Activated naive CD8-positive, alpha-beta T cell treated with anti-CD3 and anti-CD28 coated beads, Interleukin-2, amount 50 U/mL, for 24 hours (primary cell): ENCODE measurements around the gene KMT2E.
"Not testable (repeated sequence)": the region's sequence is repeated elsewhere in the genome, so short reads cannot be mapped to it uniquely, and the experiment has no call there.

Experiments
- ATAC-seq: fragments of 150-1000 bp; cut with Tn5 transposase; one replicate; pipeline ENCODE4 v1.10.0; 2021
- DNase-seq: peaks from one replicate; pipeline ENCODE4 v3.0.0; 2021
- H3K27ac Mint-ChIP-seq: one replicate; pipeline ENCODE4 v1.8.0; 2021; ENCODE audit warnings: mild to moderate bottlenecking, mixed read lengths
- H3K27me3 Mint-ChIP-seq: one replicate; pipeline ENCODE4 v1.8.0; 2021; ENCODE audit warnings: mixed read lengths
- H3K36me3 Mint-ChIP-seq: one replicate; pipeline ENCODE4 v1.8.0; 2021; ENCODE audit warnings: low read depth, mixed read lengths
- H3K4me1 Mint-ChIP-seq: one replicate; pipeline ENCODE4 v1.8.0; 2021; ENCODE audit warnings: mixed read lengths
- H3K4me3 Mint-ChIP-seq: one replicate; pipeline ENCODE4 v1.8.0; 2021; ENCODE audit warnings: mild to moderate bottlenecking, moderate library complexity, mixed read lengths
- H3K9me3 Mint-ChIP-seq: one replicate; pipeline ENCODE4 v1.8.0; 2021; ENCODE audit warnings: mixed read lengths

Gene KMT2E, protein sequence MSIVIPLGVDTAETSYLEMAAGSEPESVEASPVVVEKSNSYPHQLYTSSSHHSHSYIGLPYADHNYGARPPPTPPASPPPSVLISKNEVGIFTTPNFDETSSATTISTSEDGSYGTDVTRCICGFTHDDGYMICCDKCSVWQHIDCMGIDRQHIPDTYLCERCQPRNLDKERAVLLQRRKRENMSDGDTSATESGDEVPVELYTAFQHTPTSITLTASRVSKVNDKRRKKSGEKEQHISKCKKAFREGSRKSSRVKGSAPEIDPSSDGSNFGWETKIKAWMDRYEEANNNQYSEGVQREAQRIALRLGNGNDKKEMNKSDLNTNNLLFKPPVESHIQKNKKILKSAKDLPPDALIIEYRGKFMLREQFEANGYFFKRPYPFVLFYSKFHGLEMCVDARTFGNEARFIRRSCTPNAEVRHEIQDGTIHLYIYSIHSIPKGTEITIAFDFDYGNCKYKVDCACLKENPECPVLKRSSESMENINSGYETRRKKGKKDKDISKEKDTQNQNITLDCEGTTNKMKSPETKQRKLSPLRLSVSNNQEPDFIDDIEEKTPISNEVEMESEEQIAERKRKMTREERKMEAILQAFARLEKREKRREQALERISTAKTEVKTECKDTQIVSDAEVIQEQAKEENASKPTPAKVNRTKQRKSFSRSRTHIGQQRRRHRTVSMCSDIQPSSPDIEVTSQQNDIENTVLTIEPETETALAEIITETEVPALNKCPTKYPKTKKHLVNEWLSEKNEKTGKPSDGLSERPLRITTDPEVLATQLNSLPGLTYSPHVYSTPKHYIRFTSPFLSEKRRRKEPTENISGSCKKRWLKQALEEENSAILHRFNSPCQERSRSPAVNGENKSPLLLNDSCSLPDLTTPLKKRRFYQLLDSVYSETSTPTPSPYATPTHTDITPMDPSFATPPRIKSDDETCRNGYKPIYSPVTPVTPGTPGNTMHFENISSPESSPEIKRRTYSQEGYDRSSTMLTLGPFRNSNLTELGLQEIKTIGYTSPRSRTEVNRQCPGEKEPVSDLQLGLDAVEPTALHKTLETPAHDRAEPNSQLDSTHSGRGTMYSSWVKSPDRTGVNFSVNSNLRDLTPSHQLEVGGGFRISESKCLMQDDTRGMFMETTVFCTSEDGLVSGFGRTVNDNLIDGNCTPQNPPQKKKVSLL (N-terminal part only)

DNA sequence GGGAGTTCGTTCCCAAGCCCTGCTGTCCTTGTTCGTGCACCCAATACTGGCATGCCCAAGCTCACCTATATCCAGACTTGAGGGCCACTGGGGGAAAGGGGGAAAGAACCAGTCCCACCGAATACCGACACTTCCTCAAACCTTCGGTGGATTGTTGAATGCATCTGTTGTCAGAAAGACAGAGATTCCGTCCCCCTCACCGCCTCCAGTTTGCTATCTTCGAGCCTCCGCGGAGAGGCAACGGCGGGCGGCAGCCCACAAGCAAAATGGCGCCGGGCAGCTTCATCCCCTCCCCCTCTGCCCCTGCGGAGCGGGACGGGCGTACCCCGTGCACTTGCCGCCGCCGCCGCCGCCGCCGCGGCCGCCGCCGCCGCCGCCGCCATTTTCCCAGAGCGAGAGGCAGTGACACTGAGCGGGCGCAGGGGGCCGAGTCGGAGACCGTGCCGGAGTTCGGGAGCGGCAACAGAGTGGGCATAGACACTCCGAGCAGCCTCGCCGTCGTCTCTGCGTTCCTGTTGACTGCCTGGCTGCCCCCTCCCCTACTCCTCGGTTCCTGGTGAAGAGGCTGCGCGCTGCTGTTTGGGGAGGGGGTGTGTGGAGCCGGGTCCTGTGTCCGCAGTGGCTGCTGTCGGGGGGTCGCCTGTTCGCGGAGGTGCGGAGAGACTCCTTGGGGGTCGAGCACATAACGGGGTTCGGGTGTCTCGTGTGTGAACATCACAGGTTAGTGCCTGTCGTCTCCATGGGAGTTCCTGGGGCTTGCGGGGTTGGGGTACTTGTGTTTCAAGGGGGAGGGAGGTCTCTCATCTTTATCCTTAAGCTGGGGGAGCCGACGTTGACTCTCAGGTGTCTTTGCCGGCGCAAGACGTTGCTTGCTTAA lies at the start of gene KMT2E:
KMT2E (plus strand) TSS at position 390 of the 877 bp plus-strand sequence. CDS start 26,748 bp downstream, outside the sequence.
- peaks cover 46% of the 10 kb centered on the region for H3K4me1 Mint-ChIP-seq
- DNase-seq (peak; percentile 91), ATAC-seq (peak; percentile 30)
- peak within 1 kb of the TSS; percentile 100 for H3K27ac Mint-ChIP-seq
- peaks cover 64% of the 10 kb centered on the region for H3K36me3 Mint-ChIP-seq
- H3K9me3 Mint-ChIP-seq, result no peaks in the 10 kb centered on the region
- peaks cover 11% of the 10 kb centered on the region for H3K27me3 Mint-ChIP-seq
- peak within 1 kb of the TSS; percentile 99 for H3K4me3 Mint-ChIP-seq

DNA sequence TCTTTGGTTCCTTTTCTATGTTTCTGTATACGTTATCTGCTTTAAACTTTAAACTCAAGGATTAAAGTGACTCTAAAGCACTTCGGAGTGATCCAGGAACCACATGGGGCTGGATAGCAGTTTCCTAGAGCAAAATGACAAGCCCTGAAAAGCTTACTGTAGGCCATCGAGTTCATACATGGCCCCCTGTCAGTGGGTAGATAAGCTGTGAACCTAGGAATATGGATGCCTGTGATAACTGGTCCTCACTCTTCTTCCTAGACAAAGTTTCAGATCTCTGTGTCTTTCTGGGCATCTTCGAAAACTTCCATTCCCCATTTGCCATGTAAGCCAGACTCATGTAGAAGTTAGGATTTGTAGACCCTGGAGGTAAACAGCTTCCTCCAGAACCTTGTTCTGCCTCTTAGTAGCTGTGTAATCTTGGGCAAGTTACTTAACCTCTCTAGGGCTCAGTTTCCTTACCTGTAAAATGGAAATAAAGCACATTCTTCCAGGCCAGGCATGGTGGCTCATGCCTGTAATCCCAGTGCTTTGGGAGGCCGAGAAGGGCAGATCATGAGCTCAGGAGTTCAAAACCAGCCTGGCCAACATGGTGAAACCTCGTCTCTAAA lies 49.3 kb upstream of the KMT2E start:
- ATAC-seq (no peak), DNase-seq (no peak)
- Mint-ChIP-seq H3K4me3 (no peak overlapping the region), H3K4me1 (peaks cover 28% of the 10 kb centered on the region), H3K27me3 (no peaks in the 10 kb centered on the region), H3K36me3 (peaks cover 10% of the 10 kb centered on the region), H3K9me3 (no peaks in the 10 kb centered on the region), H3K27ac (no peak overlapping the region)

DNA sequence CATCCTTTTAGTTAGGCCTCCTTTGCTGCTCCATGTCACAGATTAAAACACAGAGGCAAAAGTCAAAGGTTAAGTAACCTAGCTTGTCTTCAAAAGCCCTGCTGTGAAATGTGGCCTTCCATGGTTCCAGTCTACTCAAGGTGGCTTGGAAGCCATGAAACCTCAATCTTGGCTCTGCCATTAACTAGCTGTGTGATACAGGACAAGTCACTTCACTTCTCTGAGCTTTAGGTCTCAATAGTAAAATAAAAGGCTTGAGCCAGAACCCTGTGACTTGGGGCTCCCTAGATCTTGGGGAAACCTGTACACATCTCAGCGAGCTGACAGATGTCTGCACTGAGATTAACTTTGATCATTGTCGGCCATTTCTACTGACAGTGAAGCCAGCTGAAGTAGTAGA lies 48.0 kb upstream of the KMT2E start:
- Mint-ChIP-seq H3K36me3 (peaks cover 10% of the 10 kb centered on the region), H3K27me3 (no peaks in the 10 kb centered on the region), H3K4me3 (no peak overlapping the region), H3K9me3 (no peaks in the 10 kb centered on the region), H3K27ac (no peak overlapping the region), H3K4me1 (peaks cover 26% of the 10 kb centered on the region)
- no peak for DNase-seq
- ATAC-seq, result no peak

DNA sequence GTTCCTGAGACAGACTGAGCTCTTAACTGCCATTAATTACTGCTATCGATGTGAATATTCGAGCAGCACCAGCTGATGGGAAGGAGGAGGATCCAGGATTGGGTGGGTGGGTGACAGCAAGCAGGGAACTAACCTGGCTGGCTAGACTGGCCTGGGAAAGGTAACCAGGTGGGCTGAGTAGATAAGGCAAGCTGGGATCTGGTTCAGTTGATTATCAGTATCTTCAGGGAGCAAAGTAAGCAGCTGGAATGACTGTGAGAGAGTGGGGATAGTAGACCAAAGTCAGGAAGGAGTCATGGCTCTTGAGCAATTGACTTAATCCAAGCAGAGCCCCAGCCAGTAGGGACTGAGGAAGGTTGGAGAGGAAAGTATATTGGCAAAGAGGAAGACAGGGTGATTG lies 46.9 kb upstream of the KMT2E start:
- H3K9me3 Mint-ChIP-seq, result no peaks in the 10 kb centered on the region
- H3K4me3 Mint-ChIP-seq, result no peak overlapping the region
- H3K4me1 Mint-ChIP-seq, result peaks cover 22% of the 10 kb centered on the region
- no peaks in the 10 kb centered on the region for H3K27me3 Mint-ChIP-seq
- no peak overlapping the region for H3K27ac Mint-ChIP-seq
- peaks cover 13% of the 10 kb centered on the region for H3K36me3 Mint-ChIP-seq
- no peak for ATAC-seq
- DNase-seq, result no peak

DNA sequence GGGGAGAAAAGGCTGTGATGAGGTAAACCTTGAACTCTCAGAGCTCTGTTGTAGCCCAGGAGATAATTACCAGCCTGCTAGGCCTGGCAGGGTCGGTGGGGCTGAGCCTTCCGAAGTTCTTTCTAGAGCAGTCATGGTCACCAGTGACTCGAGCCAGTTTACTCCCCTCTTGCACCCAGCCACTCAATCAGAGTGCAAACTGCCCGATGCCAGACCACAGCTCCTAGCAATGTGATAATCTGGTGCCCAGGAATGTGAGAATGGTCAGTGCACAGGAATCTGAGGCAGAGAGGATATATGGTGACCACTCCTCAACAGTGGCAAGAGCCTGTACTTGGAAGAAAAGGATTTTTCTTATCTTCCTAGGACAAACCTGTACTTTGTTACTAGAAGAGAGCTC lies 46.4 kb upstream of the KMT2E start:
- Mint-ChIP-seq H3K4me1 (peaks cover 18% of the 10 kb centered on the region), H3K4me3 (no peak overlapping the region), H3K27ac (no peak overlapping the region), H3K36me3 (peaks cover 13% of the 10 kb centered on the region), H3K9me3 (no peaks in the 10 kb centered on the region), H3K27me3 (no peaks in the 10 kb centered on the region)
- DNase-seq (no peak), ATAC-seq (no peak)

DNA sequence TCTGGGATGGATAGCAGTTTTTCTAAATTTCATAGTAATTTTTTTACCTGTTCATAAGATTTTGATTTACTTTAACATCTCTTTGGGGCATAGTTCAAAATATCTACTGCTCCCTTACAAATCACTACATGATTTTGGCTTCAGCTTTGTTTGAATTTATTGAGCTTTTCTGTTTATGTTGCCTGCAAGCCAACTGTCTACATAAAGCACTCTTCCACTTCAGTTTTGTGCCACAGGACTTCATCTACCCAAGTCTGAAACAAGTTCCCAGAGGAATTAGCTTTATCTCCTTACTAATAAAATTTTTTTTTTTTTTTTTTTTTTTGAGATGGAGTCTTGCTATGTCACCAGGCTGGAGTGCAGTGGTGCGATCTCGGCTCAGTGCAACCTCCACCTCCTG lies 45.4 kb upstream of the KMT2E start:
- Mint-ChIP-seq H3K27me3 (no peaks in the 10 kb centered on the region), H3K36me3 (peaks cover 8% of the 10 kb centered on the region), H3K9me3 (no peaks in the 10 kb centered on the region), H3K27ac (no peak overlapping the region), H3K4me1 (peaks cover 12% of the 10 kb centered on the region), H3K4me3 (no peak overlapping the region)
- ATAC-seq (no peak), DNase-seq (no peak)

DNA sequence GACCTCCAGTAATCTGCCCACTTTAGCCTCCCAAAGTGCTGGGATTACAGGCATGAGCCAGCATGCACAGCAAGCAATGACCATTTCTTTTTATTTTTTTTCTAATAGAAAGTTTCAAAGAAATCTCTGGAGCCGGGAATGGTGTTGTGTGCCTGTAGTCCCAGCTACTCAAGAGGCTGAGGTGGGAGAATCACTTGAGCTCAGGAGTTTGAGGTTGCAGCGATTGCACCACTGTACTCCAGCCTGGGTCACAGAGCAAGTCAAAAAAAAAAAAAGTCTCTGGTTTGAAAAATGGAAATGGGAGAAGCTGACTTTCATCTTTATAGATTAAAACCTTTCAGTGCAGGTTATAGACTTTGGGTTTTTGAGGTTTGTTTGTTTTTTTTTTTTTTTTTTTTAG lies 44.8 kb upstream of the KMT2E start:
- no peak overlapping the region for H3K27ac Mint-ChIP-seq
- H3K9me3 Mint-ChIP-seq, result no peaks in the 10 kb centered on the region
- peaks cover 12% of the 10 kb centered on the region for H3K4me1 Mint-ChIP-seq
- H3K27me3 Mint-ChIP-seq, result no peaks in the 10 kb centered on the region
- DNase-seq (no peak), ATAC-seq (no peak)
- H3K4me3 Mint-ChIP-seq, result no peak overlapping the region
- peaks cover 3% of the 10 kb centered on the region for H3K36me3 Mint-ChIP-seq

DNA sequence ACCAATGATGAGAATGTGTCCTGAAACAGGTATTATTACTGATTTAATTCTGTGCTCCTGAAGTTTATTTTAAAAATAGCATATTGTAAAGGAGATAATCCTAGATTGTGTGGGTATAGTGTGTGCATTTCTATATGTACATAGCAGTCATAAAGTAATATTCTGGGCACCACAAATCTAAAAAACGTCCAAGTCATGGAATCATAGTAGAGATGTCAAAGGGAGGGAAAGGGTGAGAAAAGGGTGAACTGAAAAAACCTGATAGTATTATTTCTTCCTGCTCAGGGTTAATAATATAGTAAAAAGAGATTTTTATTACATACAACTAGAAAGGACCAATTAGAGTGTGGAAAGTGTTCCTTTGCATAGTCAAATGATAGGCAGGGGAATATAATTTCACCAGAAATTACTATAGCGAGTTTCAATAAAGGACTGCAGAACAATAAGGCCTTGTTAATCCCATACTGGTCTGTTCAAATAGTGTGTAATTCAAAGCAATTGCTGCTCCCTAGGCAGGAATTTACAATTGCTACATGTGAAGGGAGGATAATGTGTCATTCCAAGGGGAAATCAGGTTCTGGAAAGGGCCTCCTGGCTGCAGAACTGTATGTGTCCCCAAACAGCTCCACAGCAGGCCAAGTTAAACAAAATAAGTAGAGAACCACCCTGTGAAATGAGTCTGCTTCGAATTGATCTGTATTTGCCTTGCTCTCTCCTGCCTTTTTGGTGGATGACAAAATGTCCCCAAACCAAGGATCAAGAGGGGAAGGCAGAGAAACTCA lies 42.5 kb upstream of the KMT2E start:
- no peaks in the 10 kb centered on the region for H3K27me3 Mint-ChIP-seq
- ATAC-seq (no peak), DNase-seq (no peak)
- no peak overlapping the region for H3K4me3 Mint-ChIP-seq
- peaks cover 3% of the 10 kb centered on the region for H3K36me3 Mint-ChIP-seq
- peaks cover 13% of the 10 kb centered on the region for H3K4me1 Mint-ChIP-seq
- H3K27ac Mint-ChIP-seq, result no peak overlapping the region
- H3K9me3 Mint-ChIP-seq, result no peaks in the 10 kb centered on the region

DNA sequence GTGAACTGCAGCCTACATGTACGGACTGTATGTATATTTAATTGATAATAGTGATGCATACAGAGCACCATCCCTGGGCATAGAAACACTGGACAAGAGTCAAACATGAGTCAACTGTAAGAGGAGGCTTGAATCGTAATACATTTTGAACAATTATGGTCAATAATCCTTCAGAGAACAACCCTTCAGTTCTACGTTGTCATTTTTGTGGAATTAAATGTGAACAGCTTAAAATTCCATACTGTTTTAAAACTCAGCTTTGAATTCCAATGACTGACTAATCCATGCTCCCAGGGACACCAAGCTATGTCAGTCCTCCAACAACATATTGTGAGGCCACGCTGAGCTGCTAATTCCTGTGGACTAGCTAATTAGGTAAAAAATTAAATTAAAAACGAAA lies 41.5 kb upstream of the KMT2E start:
- H3K27me3 Mint-ChIP-seq, result no peaks in the 10 kb centered on the region
- H3K4me3 Mint-ChIP-seq, result no peak overlapping the region
- no peaks in the 10 kb centered on the region for H3K9me3 Mint-ChIP-seq
- H3K36me3 Mint-ChIP-seq, result peaks cover 4% of the 10 kb centered on the region
- peaks cover 21% of the 10 kb centered on the region for H3K4me1 Mint-ChIP-seq
- H3K27ac Mint-ChIP-seq, result no peak overlapping the region
- DNase-seq (no peak), ATAC-seq (no peak)

DNA sequence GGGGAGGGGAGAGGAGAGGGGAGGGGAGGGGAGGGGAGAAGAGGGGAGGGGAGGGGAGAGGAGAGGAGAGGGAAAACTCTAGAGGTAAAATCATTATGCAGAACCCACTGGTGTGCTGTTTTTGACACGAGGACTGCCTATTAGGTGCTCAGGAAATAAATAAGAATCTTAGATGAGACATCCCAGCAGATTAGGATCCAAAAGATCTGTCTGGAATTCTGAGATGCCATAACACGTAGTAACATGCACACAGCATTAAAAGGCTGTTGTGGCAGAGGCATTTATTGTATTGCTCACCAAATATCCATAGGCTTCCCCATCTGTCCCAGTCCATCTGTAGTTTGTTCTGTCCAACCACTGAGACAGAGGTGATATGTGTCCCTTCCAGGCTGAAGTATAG lies 40.8 kb upstream of the KMT2E start:
- DNase-seq, result no peak
- Mint-ChIP-seq H3K9me3 (no peaks in the 10 kb centered on the region), H3K4me3 (no peak overlapping the region), H3K4me1 (peaks cover 26% of the 10 kb centered on the region), H3K27me3 (no peaks in the 10 kb centered on the region), H3K27ac (peak overlapping the region; percentile 55), H3K36me3 (peaks cover 4% of the 10 kb centered on the region)
- ATAC-seq, result no peak

DNA sequence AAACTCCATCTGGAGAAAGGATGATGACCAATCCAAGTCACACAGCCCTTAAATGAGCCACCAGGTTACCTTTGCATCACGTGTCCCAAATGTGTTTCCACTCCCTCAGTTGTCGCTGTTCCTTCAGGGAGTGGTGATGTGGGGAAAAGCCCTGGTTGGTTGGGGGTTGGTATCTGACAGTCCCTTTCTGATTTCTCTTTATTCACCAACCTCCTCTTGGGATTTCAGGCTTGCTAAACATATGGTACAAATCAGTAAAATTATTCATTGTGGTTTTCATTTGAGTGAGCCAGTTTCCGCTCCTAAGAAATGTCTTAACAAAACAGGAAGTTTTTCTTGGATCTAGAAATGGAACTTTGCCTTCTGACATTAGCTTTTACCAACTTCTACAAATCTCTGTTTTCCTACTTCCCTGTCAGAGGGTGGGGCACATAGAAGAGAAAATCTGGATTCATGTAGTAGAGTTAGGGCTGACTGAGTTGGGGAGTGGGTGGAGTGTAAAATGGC lies 40.0 kb upstream of the KMT2E start:
- Mint-ChIP-seq H3K27me3 (no peaks in the 10 kb centered on the region), H3K9me3 (no peaks in the 10 kb centered on the region), H3K4me1 (peaks cover 30% of the 10 kb centered on the region), H3K36me3 (peaks cover 4% of the 10 kb centered on the region), H3K4me3 (no peak overlapping the region), H3K27ac (peak overlapping the region; percentile 64)
- DNase-seq (no peak), ATAC-seq (peak; percentile 50)

DNA sequence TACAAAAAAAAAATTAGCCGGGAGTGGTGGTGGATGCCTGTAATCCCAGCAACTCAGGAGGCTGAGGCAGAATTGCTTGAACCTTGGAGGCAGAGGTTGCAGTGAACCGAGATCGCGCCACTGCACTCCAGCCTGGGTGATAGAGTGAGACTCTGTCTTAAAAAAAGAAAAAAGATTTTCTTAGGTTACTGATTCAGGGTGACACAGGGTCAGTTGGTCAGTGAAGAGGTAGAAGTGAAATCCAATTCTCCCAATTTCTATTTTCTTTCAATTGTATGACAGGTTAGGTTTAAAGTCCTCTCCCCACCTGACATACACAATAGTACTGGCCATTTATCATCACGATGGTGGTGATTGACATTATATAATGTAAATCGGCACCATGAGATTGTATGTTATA lies 38.5 kb upstream of the KMT2E start:
- H3K9me3 Mint-ChIP-seq, H3K27me3 Mint-ChIP-seq, H3K36me3 Mint-ChIP-seq, ATAC-seq, DNase-seq, H3K27ac Mint-ChIP-seq, H3K4me3 Mint-ChIP-seq: not testable (repeated sequence)
- peaks cover 46% of the 10 kb centered on the region for H3K4me1 Mint-ChIP-seq
